Endothelial cell of umbilical vein (primary cell): ENCODE results near the gene COL23A1. TPM values are rescaled to one million over a fixed set of nuclear protein-coding genes. Genes with fewer than 3 reads are reported as not detected.

Source experiments
- BruUV-seq: library from RNA; stranded (reverse); fragments of 400-500 nt; replicated peaks from 2 replicates; lab custom pipeline; 2021; lab: Mats Ljungman, UMichigan
- CTCF ChIA-PET: fragments of 300-600, 350-600 bp; sonication (Branson Sonifier 250); formaldehyde crosslinking; loops from one replicate; lab custom pipeline; 2021; ENCODE audit warnings: antibody characterized with exemption, inconsistent platforms; lab: Charles Lee
- POLR2A ChIA-PET: fragments of 300-600, 350-600 bp; sonication (Branson Sonifier 250); formaldehyde crosslinking; loops from one replicate; lab custom pipeline; 2021; ENCODE audit warnings: antibody characterized with exemption, inconsistent platforms; lab: Charles Lee
- DNase-seq: peaks from one replicate; pipeline ENCODE4 v3.0.0-alpha.2; 2011; ENCODE audit warnings: low read depth, low spot score
- FAIRE-seq: peaks from 2 replicates; lab custom pipeline; 2011; peaks lifted over from hg19 to GRCh38; lab: Jason Lieb, UNC
- H2AFZ ChIP-seq: 2 replicates; pipeline ENCODE4 v1.6.0; 2012; ENCODE audit warnings: low read depth, low read length, control low read depth, inconsistent platforms
- H3K27ac ChIP-seq: 2 replicates; pipeline ENCODE4 v1.5.1; 2011; ENCODE audit warnings: low read depth, mild to moderate bottlenecking, control low read depth, low read length, moderate library complexity; ENCODE audit not compliant: insufficient read depth
- H3K27me3 ChIP-seq, 2 experiments: 2 replicates each; pipeline versions ENCODE4 v1.6.0 to v1.6.1; 2011; ENCODE audit warnings: low read length in 2 of 2, mixed read lengths in 1 of 2; ENCODE audit not compliant: control insufficient read depth in 2 of 2, insufficient read depth in 2 of 2
- H3K36me3 ChIP-seq, 2 experiments: 2 replicates in 1 of 2; 3 replicates in 1 of 2; pipeline ENCODE4 v1.5.1; 2011; ENCODE audit warnings: low read length in 2 of 2, mild to moderate bottlenecking in 1 of 2, moderate library complexity in 1 of 2; ENCODE audit not compliant: control insufficient read depth in 2 of 2, insufficient read depth in 2 of 2; ENCODE audit errors: extremely low read depth in 1 of 2
- H3K4me1 ChIP-seq: 3 replicates; pipeline ENCODE4 v1.5.1; 2011; ENCODE audit warnings: mild to moderate bottlenecking, low read length; ENCODE audit not compliant: control insufficient read depth, insufficient read depth; ENCODE audit errors: extremely low read depth
- H3K4me2 ChIP-seq: 2 replicates; pipeline ENCODE4 v1.6.1; 2011; ENCODE audit warnings: low read length, control low read depth, mixed read lengths; ENCODE audit not compliant: insufficient read depth
- H3K4me3 ChIP-seq, 3 experiments: fragments of 200-600 bp in 1 of 3; sonication (generic), shearing (Covaris generic) in 1 of 3; replicated peaks in 1 of 3; 2 replicates each; pipeline ENCODE4 v1.5.1; 2011 to 2016; ENCODE audit warnings: control low read depth in 3 of 3, low read length in 3 of 3, mild to moderate bottlenecking in 2 of 3, inconsistent platforms in 1 of 3, low read depth in 1 of 3, moderate library complexity in 1 of 3; ENCODE audit not compliant: insufficient read depth in 1 of 3
- H3K79me2 ChIP-seq: 2 replicates; pipeline ENCODE4 v1.6.0; 2012; ENCODE audit warnings: low read length, inconsistent platforms; ENCODE audit not compliant: control insufficient read depth, insufficient read depth
- H3K9ac ChIP-seq: replicated peaks from 2 replicates; pipeline ENCODE3; 2011; ENCODE audit warnings: low read length, control low read depth; ENCODE audit not compliant: insufficient read depth; ENCODE audit errors: extremely low read depth
- H3K9me1 ChIP-seq: replicated peaks from 3 replicates; pipeline ENCODE4 v1.6.0; 2011; ENCODE audit warnings: mild to moderate bottlenecking, low read length; ENCODE audit not compliant: control insufficient read depth, insufficient read depth; ENCODE audit errors: extremely low read depth
- H3K9me3 ChIP-seq: replicated peaks from 2 replicates; pipeline ENCODE4 v1.5.1; 2012; ENCODE audit warnings: low read length, inconsistent platforms; ENCODE audit not compliant: control insufficient read depth, insufficient read depth
- H4K20me1 ChIP-seq: replicated peaks from 2 replicates; pipeline ENCODE3; 2011; ENCODE audit warnings: mild to moderate bottlenecking, low read length; ENCODE audit not compliant: control insufficient read depth, insufficient read depth; ENCODE audit errors: extremely low read depth
- EZH2 ChIP-seq: IDR thresholded peaks from 2 replicates; pipeline ENCODE4 v1.6.1; 2012; ENCODE audit warnings: borderline replicate concordance, low read depth, mild to moderate bottlenecking, moderate library complexity, low read length, inconsistent platforms; ENCODE audit not compliant: severe bottlenecking
- GATA2 ChIP-seq: IDR thresholded peaks from 2 replicates; pipeline ENCODE4 v1.7.0; 2011; ENCODE audit warnings: low read depth, mild to moderate bottlenecking, moderate library complexity, mixed read lengths, low read length; ENCODE audit not compliant: insufficient read length, insufficient read depth
- dilution Hi-C: fragments of 300-500 bp; cut with MboI; formaldehyde crosslinking; loops from one replicate; pipeline ENCODE4 v1.15.0; 2019; ENCODE audit warnings: low sequenced_read_pairs; ENCODE audit not compliant: extremely low pct_ligation_motif_present
- intact Hi-C: fragments of 100-400 bp; cut with micrococcal nuclease; formaldehyde crosslinking; loops from one replicate; pipeline ENCODE4 v1.10.0; 2022
- polyA plus RNA-seq, 4 experiments: library from polyadenylated mRNA; depleted of rRNA in 3 of 4; stranded (reverse) in 3 of 4; unstranded in 1 of 4; fragments of >200 nt; gene quantifications; 2 replicates each; pipeline versions ENCODE4 v1.2.1 to v1.2.3, GENCODE V29; 2011 to 2012; ENCODE audit warnings: missing spikeins in 1 of 4
- total RNA-seq: library from RNA; stranded (reverse); gene quantifications from 2 replicates; pipeline ENCODE4 v1.2.3, GENCODE V29; 2021
- TF ChIP-seq, protein P1 (sequence below): IDR thresholded peaks from 2 replicates; pipeline ENCODE4 v1.6.1; 2011; ENCODE audit not compliant: insufficient read depth, insufficient read length
- TF ChIP-seq, protein P2 (sequence below), 2 donors: IDR thresholded peaks; 1 replicate in 1 of 2; 2 replicates in 1 of 2; pipeline ENCODE4 v1.5.1; 2011; ENCODE audit warnings: low read length in 2 of 2, mild to moderate bottlenecking in 2 of 2, moderate library complexity in 2 of 2, control low read depth in 1 of 2, inconsistent platforms in 1 of 2, low read depth in 1 of 2; ENCODE audit not compliant: insufficient read depth in 1 of 2; ENCODE audit errors: extremely low read depth in 1 of 2

Gene COL23A1
- total and polyA plus RNA-seq, 2 donors (not counting 3 experiments of a cell fraction or from before 2014, with no cell fraction given) = not detected

DNA sequence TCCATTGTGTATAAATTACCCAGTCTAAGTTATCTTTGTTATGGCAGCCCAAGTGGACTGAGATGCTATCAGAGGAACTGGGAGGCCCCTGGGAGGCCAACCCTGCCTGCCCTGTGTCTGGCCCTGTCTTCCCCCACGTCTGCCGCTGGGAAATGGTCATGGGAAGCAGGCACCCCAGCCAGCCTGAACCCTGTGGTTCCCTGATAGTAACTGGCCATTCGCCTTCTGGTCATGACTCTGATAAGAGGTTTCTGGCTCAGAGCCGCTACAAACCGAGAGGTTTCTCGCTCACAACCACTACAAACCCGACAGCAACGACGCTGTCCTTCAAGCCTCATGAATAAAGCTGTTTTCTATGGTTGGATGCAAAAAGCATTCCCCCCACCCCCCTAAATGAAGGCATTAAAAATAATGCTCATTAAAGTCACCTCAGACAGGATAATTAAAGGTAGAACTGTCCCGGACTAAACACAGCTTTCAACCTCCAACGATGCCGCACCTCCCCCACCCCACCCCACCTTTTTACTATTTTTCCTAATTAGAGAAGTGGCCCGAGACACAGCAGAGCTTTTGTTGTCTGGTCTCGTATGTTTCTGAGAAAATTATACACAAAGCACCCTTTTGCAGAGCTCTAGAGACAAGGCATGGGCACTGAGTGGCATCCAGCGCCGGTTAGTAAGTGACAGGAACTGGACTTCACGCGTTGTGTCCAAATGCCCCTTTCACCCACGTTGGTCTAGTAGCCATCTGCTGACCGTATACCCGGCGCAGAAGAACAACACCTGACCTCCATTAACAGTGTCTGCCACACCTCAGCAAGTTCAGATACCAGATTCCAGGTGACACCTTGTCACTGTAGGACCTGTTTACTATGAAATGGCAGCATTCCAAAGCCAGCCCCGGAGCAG lies 140.8 kb downstream of the COL23A1 start:
- no peaks in the 10 kb centered on the region for H3K36me3 ChIP-seq
- FAIRE-seq = no peak

More for the DNA sequence above, 140.8 kb downstream of the COL23A1 start:
- peaks cover 12 to 15% of the 10 kb centered on the region in 2 experiments for H3K27me3 ChIP-seq
- CTCF ChIA-PET = interaction anchor here (4.3 kb wide), 1 partner anchor 12 kb away, joined by 19 read pairs; no protein-coding TSS in a partner anchor
- H3K27ac ChIP-seq = no peak overlapping the region
- H4K20me1 ChIP-seq = no peaks in the 10 kb centered on the region
- no peaks in the 10 kb centered on the region for H3K9me3 ChIP-seq
- no peaks in the 10 kb centered on the region for H3K79me2 ChIP-seq
- no TSS peak for BruUV-seq
- H3K9ac ChIP-seq = no peak overlapping the region
- POLR2A ChIA-PET = no interaction called here
- peak; percentile 33 for DNase-seq
- TF ChIP-seq, protein P1, sequence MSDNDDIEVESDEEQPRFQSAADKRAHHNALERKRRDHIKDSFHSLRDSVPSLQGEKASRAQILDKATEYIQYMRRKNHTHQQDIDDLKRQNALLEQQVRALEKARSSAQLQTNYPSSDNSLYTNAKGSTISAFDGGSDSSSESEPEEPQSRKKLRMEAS = no peak
- TF ChIP-seq EZH2 (peak; percentile 18), GATA2 (no peak)
- TF ChIP-seq, protein P2, sequence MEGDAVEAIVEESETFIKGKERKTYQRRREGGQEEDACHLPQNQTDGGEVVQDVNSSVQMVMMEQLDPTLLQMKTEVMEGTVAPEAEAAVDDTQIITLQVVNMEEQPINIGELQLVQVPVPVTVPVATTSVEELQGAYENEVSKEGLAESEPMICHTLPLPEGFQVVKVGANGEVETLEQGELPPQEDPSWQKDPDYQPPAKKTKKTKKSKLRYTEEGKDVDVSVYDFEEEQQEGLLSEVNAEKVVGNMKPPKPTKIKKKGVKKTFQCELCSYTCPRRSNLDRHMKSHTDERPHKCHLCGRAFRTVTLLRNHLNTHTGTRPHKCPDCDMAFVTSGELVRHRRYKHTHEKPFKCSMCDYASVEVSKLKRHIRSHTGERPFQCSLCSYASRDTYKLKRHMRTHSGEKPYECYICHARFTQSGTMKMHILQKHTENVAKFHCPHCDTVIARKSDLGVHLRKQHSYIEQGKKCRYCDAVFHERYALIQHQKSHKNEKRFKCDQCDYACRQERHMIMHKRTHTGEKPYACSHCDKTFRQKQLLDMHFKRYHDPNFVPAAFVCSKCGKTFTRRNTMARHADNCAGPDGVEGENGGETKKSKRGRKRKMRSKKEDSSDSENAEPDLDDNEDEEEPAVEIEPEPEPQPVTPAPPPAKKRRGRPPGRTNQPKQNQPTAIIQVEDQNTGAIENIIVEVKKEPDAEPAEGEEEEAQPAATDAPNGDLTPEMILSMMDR (IDR thresholded peaks at IDR 0.05; ENCODE audit: extremely low read depth in 1 of 2, insufficient read depth in 1 of 2, low read depth in 1 of 2, low read length in 2 of 2) = no peak
- no peak overlapping the region for H3K4me2 ChIP-seq
- dilution Hi-C loops (no loop called here), intact Hi-C loops (no loop called here)
- H3K4me3 ChIP-seq = no peak overlapping the region
- H2AFZ ChIP-seq = no peak overlapping the region
- H3K4me1 ChIP-seq = no peaks in the 10 kb centered on the region
- no peaks in the 10 kb centered on the region for H3K9me1 ChIP-seq
